NOMO-1 (cell line): ENCODE data around the gene SEC31A.
A peak's percentile ranks its signal among the peaks of the same experiment; 100 is the strongest.
"Not testable (repeated sequence)": the region's sequence is repeated elsewhere in the genome, so short reads cannot be mapped to it uniquely, and the experiment has no call there.

Experiments
- DNase-seq, 2 experiments: peaks; one replicate each; lab custom pipeline; 2025; ENCODE audit not compliant: unreplicated experiment in 2 of 2; lab: John Stamatoyannopoulos, UW

The SEC31A gene

DNA sequence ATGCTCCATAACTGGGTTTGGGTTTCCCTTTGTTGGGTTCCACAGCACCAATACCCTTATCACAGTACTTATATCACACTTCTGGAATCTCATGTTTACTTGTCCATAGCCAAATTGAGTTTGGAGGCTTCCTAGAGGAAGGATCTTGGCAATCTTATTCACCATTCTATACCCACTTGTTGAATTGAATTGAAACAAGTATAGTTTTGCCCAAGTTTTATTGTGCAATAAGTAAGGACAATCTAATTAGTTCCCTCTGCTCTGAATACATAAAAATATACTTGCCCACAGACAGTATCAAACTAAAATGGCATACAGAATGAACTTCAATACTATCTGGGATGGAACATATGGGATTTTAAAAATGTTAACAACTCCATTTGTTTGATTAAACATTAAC, 40.3 kb downstream of the SEC31A start:
- DNase-seq: no peak

DNA sequence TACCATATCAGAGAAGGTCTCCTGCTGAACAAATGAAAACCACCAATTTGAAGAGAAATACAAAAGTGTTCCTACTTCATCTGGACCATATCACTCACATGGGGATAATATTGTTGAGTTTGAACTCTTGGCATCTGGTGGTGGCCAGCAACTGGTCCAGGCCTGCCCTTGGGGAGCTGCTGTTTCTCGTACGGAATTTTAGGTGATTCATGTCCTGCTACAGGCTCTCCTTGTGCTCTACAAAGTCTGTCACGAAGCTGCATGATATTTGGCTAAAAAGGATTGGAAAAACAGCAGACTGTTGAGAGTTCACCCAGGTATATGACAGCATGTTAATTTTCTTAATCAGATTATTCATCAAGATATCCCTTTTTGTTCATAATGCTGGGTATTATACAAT, 42.2 kb downstream of the SEC31A start:
- DNase-seq: no peak

- DNase-seq: peak in 1 of 2 experiments; percentile 0
Observed at GRCh38 chr4:82842593-82842992, 48.4 kb downstream of the SEC31A start.

- DNase-seq: no peak
Observed at GRCh38 chr4:82839624-82840023, 51.3 kb downstream of the SEC31A start.

DNA sequence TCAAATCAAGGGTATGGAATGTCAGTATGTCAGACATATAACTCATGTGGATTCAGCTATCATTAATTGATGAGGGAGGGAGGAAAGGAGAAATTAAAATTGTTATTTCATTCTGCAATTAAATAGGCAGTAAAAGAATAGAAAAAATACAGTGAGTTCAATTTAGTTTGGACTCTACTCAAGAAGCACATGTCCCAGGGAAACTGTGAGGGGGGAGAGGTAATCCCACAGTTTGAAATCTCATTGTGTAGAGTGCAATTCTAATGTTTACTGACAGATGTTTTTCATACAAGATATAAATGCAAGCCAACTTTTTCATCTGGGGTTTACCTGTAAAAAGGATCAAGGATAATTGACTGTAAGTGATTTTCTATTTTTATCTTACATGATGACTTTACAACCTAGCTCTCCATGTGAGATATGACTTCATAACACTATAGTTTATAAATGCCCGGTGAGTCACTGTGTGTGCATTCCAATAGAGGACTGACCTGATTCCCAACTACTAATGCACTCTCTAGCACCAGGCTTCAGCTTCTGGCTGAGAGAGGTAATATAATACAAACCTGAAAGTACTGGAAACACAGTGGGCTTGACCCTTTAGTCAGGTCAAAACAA, 57.1 kb downstream of the SEC31A start:
- DNase-seq: no peak

GRCh38 chr4:82833060-82833459, 57.9 kb downstream of the SEC31A start:
- not testable (repeated sequence) for DNase-seq

GRCh38 chr4:82825425-82825824, 65.5 kb downstream of the SEC31A start:
- DNase-seq: no peak

- DNase-seq: no peak
Observed at GRCh38 chr4:82823062-82823461, 67.9 kb downstream of the SEC31A start.

DNA sequence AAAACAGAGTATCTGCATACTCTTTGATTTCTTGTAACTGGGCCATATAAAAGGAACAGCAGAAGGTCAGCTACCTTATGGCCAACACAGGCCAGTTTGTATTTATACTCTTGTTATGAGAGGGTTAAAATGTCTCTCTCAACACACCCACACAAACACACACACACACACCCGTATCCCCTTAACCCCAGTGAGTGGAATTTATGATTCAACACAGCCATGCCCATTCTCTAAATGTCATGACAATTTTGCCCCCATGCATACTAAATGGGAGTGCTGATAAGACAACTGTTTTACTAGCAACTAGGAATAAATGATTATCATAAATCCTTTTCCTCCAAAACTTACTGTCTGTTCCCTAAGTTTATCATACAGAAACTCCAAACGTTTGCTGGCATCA, 70.3 kb downstream of the SEC31A start:
- no peak for DNase-seq

GRCh38 chr4:82818664-82819662, 72.0 kb downstream of the SEC31A start:
- no peak for DNase-seq

DNA sequence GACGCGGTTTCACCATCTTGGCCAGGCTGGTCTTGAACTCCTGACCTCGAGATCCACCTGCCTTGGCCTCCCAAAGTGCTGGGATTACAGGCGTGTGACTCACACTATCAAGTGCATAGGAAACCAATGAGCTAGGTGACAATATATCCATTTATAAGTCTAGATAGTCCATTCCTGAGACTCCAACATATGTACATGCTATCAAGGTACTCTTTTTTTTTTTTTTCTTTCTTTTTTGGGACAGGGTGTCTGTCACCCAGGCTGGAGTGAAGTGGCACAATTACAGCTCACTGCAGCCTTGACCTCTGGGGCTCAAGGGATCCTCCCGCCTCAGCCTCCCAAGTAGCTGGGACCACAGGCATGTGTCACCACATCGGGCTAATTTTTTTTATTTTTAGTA, 74.1 kb downstream of the SEC31A start:
- not testable (repeated sequence) for DNase-seq

DNA sequence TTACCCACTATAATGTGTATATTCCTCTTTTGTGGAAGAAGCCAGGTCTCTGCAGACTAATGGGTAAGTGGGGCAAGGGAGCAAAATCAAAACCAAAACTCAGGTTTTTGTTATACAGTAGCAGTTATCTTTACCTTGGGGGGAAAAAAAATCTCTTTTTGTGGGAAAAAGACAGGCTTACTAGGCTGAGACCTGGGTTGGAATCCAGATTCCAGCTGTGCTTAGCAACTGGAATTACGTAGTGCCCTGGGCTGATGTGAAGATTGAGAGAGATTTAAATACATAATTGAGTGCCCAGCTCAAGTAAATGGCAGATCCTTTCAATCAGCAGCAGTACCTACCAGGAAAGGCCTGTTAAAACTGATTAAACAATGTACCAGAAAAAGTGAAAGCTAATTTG, 76.9 kb downstream of the SEC31A start:
- no peak for DNase-seq

DNA sequence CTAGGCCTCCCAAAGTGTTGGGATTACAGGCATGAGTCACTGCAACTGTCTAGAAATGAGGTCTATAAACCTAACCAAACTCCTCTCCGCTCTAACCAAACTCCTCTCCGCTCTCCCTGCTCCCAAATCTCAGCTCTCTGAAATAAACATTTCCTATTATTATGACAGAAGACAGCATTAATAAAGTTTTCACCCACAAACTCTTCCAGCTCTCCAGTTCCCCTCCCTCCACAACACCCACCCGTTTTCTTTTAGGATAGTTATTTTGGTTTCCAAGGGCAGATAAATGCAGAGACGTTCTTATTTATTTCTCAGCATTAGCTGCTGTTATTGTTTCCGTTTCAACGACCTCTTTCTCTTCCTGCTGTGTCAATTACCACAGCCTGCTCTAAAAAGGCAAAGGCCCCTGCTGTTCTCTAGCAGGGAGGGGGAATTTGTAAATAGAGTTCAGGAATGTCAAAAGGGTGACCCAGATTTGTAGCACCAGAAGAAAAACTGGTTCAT, 79.1 kb downstream of the SEC31A start:
- DNase-seq: no peak

DNA sequence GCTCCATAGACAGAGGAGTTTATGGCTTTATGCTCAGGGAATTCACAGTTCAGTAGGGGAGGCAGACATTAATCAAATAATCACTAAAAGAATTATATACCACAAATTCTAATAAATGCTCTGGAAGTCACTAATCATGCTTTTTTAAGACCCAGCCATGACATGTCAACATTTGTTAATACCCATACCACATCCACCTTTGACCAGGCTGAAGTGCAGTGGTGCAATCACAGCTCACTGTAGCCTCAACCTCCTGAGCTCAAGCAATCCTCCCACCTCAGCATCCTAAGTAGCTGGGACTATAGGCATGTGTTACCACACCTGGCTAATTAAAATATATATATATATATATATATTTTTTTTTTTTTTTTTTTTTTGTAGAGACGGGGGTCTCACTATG, 79.6 kb downstream of the SEC31A start:
- no peak for DNase-seq

GRCh38 chr4:82810176-82810575, 80.8 kb downstream of the SEC31A start:
- DNase-seq: no peak

DNA sequence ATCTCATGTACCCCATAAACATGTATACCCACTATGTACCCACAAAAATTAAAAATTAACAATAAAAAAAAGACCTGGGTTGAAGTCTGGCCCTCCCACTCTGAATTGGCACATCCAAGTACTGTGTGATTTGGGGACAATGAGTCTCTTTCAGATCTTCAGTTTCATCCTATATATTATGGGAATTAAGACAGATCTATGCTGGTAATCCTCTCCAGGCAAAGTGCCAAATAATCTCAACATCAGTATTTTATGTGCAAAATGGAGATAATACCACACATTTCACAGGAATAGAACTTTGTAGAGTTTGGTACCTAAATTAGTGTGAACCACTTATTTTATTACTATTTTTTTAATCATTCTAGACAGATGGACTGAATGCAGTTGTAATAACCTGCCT, 81.3 kb downstream of the SEC31A start:
- DNase-seq: no peak

- DNase-seq: no peak
Observed at GRCh38 chr4:82803746-82804145, 87.2 kb downstream of the SEC31A start.

DNA sequence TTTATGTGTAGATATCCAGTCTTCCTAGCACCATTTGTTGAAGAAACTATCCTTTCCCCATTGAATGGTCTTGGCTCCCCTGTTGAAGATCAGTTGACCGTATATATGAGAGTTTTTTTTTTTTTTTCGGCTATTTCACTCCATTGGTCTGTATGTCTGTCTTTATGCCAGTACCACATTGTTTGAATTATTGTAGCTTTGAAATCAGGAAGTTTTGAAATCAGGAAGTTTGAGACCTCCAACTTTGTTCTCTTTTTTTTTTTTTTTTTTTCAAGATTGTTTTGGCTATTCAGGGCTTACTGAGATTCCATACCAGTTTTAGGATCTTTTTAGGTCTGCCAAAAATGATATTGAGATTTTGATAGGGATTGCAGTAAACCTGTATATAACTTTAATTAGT, 88.0 kb downstream of the SEC31A start:
- peak in 1 of 2 experiments; percentile 69 for DNase-seq

GRCh38 chr4:82801910-82802521, 88.9 kb downstream of the SEC31A start:
- no peak for DNase-seq

DNA sequence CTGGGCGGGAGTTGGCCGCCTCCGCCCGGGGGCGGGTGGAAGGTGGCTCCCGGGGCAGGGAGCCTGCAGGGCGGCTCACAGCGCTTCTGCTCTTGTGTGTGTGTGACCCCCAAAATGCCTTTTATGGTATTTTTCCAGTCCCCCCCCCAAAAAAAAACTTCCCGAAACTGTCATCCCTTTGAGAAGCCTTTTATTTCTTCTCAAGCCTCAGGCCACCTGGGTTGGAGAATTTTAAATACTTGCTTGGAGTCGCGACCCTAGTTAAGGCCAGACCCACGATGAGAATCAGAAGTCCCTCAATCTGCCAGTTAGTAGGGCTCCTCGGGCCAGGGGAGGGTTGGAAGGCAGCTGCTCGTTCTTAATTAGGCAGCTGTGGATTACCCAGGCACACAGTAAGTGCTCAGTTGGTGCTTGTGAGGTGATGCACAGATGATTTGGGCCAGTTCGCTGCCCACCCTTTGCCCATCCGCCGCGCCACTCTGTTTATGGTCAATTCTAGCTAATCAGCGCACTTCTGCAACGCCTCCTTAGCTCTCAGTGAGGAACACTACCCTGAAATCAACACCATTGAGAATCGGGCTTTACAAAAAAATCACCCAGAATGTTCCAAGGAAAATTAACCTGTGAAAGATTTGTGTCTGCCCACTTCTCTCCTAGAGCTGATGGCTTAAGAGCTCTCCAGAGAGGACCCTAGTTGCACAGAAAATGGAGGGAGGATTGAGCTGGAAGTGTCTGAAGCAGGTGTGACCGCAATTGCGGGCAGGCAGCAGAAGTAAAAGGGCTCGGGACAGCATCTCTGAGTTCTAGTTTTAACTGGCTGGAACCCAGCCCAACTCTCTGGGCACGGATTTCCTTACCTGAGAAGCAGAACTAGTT, 91.7 kb downstream of the SEC31A start:
- DNase-seq: no peak
